ENCODE results near the gene RBFOX2. TPM values are rescaled to one million over a fixed set of nuclear protein-coding genes. Genes with fewer than 3 reads are reported as not detected.
"Not testable (repeated sequence)": the region's sequence is repeated elsewhere in the genome, so short reads cannot be mapped to it uniquely, and the experiment has no call there.

Gene RBFOX2
- total RNA-seq, 1 donor from 2014 or later = 3.2 TPM

- DNase-seq (ENCODE audit: low spot score) = no peak
- Mint-ChIP-seq H3K4me1 (ENCODE audit: low read depth) (peaks cover 12% of the 10 kb centered on the region), H3K36me3 (ENCODE audit: low read depth) (no peaks in the 10 kb centered on the region), H3K27ac (no peak overlapping the region), H3K9me3 (no peaks in the 10 kb centered on the region), H3K27me3 (ENCODE audit: low read depth) (peaks cover 41% of the 10 kb centered on the region), H3K4me3 (ENCODE audit: low read depth) (peak overlapping the region; percentile 85)
- intact Hi-C loops (cut with micrococcal nuclease) = no loop called here
Measured at GRCh38 chr22:36029406-36029755, 757 bp upstream of the RBFOX2 start.

GRCh38 chr22:36027935-36028645, 534 bp downstream of the RBFOX2 start:
- DNase-seq (ENCODE audit: low spot score) = no peak
- Mint-ChIP-seq H3K27ac (no peak overlapping the region), H3K9me3 (no peaks in the 10 kb centered on the region), H3K36me3 (ENCODE audit: low read depth) (no peaks in the 10 kb centered on the region), H3K27me3 (ENCODE audit: low read depth) (peaks cover 44% of the 10 kb centered on the region), H3K4me3 (ENCODE audit: low read depth) (peak overlapping the region; percentile 79), H3K4me1 (ENCODE audit: low read depth) (peaks cover 15% of the 10 kb centered on the region)
- intact Hi-C loops (cut with micrococcal nuclease) = no loop called here

- Mint-ChIP-seq H3K36me3 (ENCODE audit: low read depth) (no peaks in the 10 kb centered on the region), H3K9me3 (no peaks in the 10 kb centered on the region), H3K4me1 (ENCODE audit: low read depth) (peaks cover 15% of the 10 kb centered on the region), H3K4me3 (ENCODE audit: low read depth) (peak overlapping the region; percentile 79), H3K27me3 (ENCODE audit: low read depth) (peaks cover 41% of the 10 kb centered on the region), H3K27ac (peak overlapping the region; percentile 14)
- DNase-seq (ENCODE audit: low spot score) = no peak
- intact Hi-C loops (cut with micrococcal nuclease) = no loop called here
Measured at GRCh38 chr22:36027579-36027934, 1.1 kb downstream of the RBFOX2 start.

GRCh38 chr22:36026741-36027140, 1.9 kb downstream of the RBFOX2 start:
- no peaks in the 10 kb centered on the region for H3K9me3 Mint-ChIP-seq
- H3K4me3 Mint-ChIP-seq (ENCODE audit: low read depth) = no peak overlapping the region
- no peak for DNase-seq (ENCODE audit: low spot score)
- H3K4me1 Mint-ChIP-seq (ENCODE audit: low read depth) = peaks cover 18% of the 10 kb centered on the region
- H3K27me3 Mint-ChIP-seq (ENCODE audit: low read depth) = peaks cover 40% of the 10 kb centered on the region
- no peak overlapping the region for H3K27ac Mint-ChIP-seq
- H3K36me3 Mint-ChIP-seq (ENCODE audit: low read depth) = no peaks in the 10 kb centered on the region
- intact Hi-C loops (cut with micrococcal nuclease) = no loop called here

GRCh38 chr22:36022697-36023096, 5.9 kb downstream of the RBFOX2 start:
- no peaks in the 10 kb centered on the region for H3K9me3 Mint-ChIP-seq
- peaks cover 24% of the 10 kb centered on the region for H3K27me3 Mint-ChIP-seq (ENCODE audit: low read depth)
- peaks cover 9% of the 10 kb centered on the region for H3K4me1 Mint-ChIP-seq (ENCODE audit: low read depth)
- H3K27ac Mint-ChIP-seq = no peak overlapping the region
- H3K36me3 Mint-ChIP-seq (ENCODE audit: low read depth) = no peaks in the 10 kb centered on the region
- H3K4me3 Mint-ChIP-seq (ENCODE audit: low read depth) = no peak overlapping the region
- intact Hi-C loops (cut with micrococcal nuclease) = no loop called here
- no peak for DNase-seq (ENCODE audit: low spot score)

GRCh38 chr22:36022162-36022561, 6.5 kb downstream of the RBFOX2 start:
- DNase-seq (ENCODE audit: low spot score) = no peak
- no peak overlapping the region for H3K4me3 Mint-ChIP-seq (ENCODE audit: low read depth)
- no peaks in the 10 kb centered on the region for H3K36me3 Mint-ChIP-seq (ENCODE audit: low read depth)
- H3K4me1 Mint-ChIP-seq (ENCODE audit: low read depth) = peaks cover 6% of the 10 kb centered on the region
- no peaks in the 10 kb centered on the region for H3K9me3 Mint-ChIP-seq
- no peak overlapping the region for H3K27ac Mint-ChIP-seq
- peaks cover 19% of the 10 kb centered on the region for H3K27me3 Mint-ChIP-seq (ENCODE audit: low read depth)
- intact Hi-C loops (cut with micrococcal nuclease) = no loop called here

- Mint-ChIP-seq H3K4me3 (ENCODE audit: low read depth) (no peak overlapping the region), H3K27me3 (ENCODE audit: low read depth) (peaks cover 16% of the 10 kb centered on the region), H3K9me3 (no peaks in the 10 kb centered on the region), H3K27ac (no peak overlapping the region), H3K36me3 (ENCODE audit: low read depth) (no peaks in the 10 kb centered on the region), H3K4me1 (ENCODE audit: low read depth) (peaks cover 6% of the 10 kb centered on the region)
- no peak for DNase-seq (ENCODE audit: low spot score)
- intact Hi-C loops (cut with micrococcal nuclease) = no loop called here
Measured at GRCh38 chr22:36021606-36022153, 6.9 kb downstream of the RBFOX2 start.

- DNase-seq (ENCODE audit: low spot score); intact Hi-C loops (cut with micrococcal nuclease); H3K4me3 Mint-ChIP-seq (ENCODE audit: low read depth); H3K27ac Mint-ChIP-seq; H3K36me3 Mint-ChIP-seq (ENCODE audit: low read depth); H3K9me3 Mint-ChIP-seq; H3K4me1 Mint-ChIP-seq (ENCODE audit: low read depth): not testable (repeated sequence)
- H3K27me3 Mint-ChIP-seq (ENCODE audit: low read depth) = peaks cover 14% of the 10 kb centered on the region
Measured at GRCh38 chr22:36020865-36021264, 7.8 kb downstream of the RBFOX2 start.

GRCh38 chr22:36017651-36018091, 11.0 kb downstream of the RBFOX2 start:
- no peak for DNase-seq (ENCODE audit: low spot score)
- H3K9me3 Mint-ChIP-seq = no peaks in the 10 kb centered on the region
- peaks cover 10% of the 10 kb centered on the region for H3K27me3 Mint-ChIP-seq (ENCODE audit: low read depth)
- intact Hi-C loops (cut with micrococcal nuclease) = no loop called here
- no peak overlapping the region for H3K4me3 Mint-ChIP-seq (ENCODE audit: low read depth)
- H3K27ac Mint-ChIP-seq = no peak overlapping the region
- H3K36me3 Mint-ChIP-seq (ENCODE audit: low read depth) = no peaks in the 10 kb centered on the region
- peaks cover 2% of the 10 kb centered on the region for H3K4me1 Mint-ChIP-seq (ENCODE audit: low read depth)

GRCh38 chr22:36016684-36017083, 11.9 kb downstream of the RBFOX2 start:
- intact Hi-C loops (cut with micrococcal nuclease) = no loop called here
- H3K4me3 Mint-ChIP-seq (ENCODE audit: low read depth) = no peak overlapping the region
- no peaks in the 10 kb centered on the region for H3K9me3 Mint-ChIP-seq
- peaks cover 14% of the 10 kb centered on the region for H3K27me3 Mint-ChIP-seq (ENCODE audit: low read depth)
- no peak for DNase-seq (ENCODE audit: low spot score)
- no peak overlapping the region for H3K27ac Mint-ChIP-seq
- no peaks in the 10 kb centered on the region for H3K4me1 Mint-ChIP-seq (ENCODE audit: low read depth)
- no peaks in the 10 kb centered on the region for H3K36me3 Mint-ChIP-seq (ENCODE audit: low read depth)

- H3K9me3 Mint-ChIP-seq = no peaks in the 10 kb centered on the region
- H3K4me1 Mint-ChIP-seq (ENCODE audit: low read depth) = no peaks in the 10 kb centered on the region
- peaks cover 14% of the 10 kb centered on the region for H3K27me3 Mint-ChIP-seq (ENCODE audit: low read depth)
- DNase-seq (ENCODE audit: low spot score) = no peak
- no peaks in the 10 kb centered on the region for H3K36me3 Mint-ChIP-seq (ENCODE audit: low read depth)
- no peak overlapping the region for H3K4me3 Mint-ChIP-seq (ENCODE audit: low read depth)
- H3K27ac Mint-ChIP-seq = no peak overlapping the region
- intact Hi-C loops (cut with micrococcal nuclease) = no loop called here
Measured at GRCh38 chr22:36015811-36016529, 12.7 kb downstream of the RBFOX2 start.

- intact Hi-C loops (cut with micrococcal nuclease) = no loop called here
- no peaks in the 10 kb centered on the region for H3K9me3 Mint-ChIP-seq
- no peaks in the 10 kb centered on the region for H3K4me1 Mint-ChIP-seq (ENCODE audit: low read depth)
- H3K27ac Mint-ChIP-seq = no peak overlapping the region
- no peak overlapping the region for H3K4me3 Mint-ChIP-seq (ENCODE audit: low read depth)
- peaks cover 14% of the 10 kb centered on the region for H3K27me3 Mint-ChIP-seq (ENCODE audit: low read depth)
- H3K36me3 Mint-ChIP-seq (ENCODE audit: low read depth) = no peaks in the 10 kb centered on the region
- DNase-seq (ENCODE audit: low spot score) = no peak
Measured at GRCh38 chr22:36015155-36015810, 13.3 kb downstream of the RBFOX2 start.

GRCh38 chr22:36014546-36015074, 14.0 kb downstream of the RBFOX2 start:
- no peaks in the 10 kb centered on the region for H3K36me3 Mint-ChIP-seq (ENCODE audit: low read depth)
- H3K27me3 Mint-ChIP-seq (ENCODE audit: low read depth) = peaks cover 11% of the 10 kb centered on the region
- no peak overlapping the region for H3K27ac Mint-ChIP-seq
- no peak overlapping the region for H3K4me3 Mint-ChIP-seq (ENCODE audit: low read depth)
- intact Hi-C loops (cut with micrococcal nuclease) = no loop called here
- H3K4me1 Mint-ChIP-seq (ENCODE audit: low read depth) = no peaks in the 10 kb centered on the region
- no peaks in the 10 kb centered on the region for H3K9me3 Mint-ChIP-seq
- no peak for DNase-seq (ENCODE audit: low spot score)
